Activated CD8-positive, alpha-beta memory T cell treated with anti-CD3 and anti-CD28 coated beads, Interleukin-2, amount 10 ng/mL, durations not matched to agents 7 days and 5 days (primary cell): ENCODE data around the gene PFKFB4. TPM values are rescaled to one million over a fixed set of nuclear protein-coding genes. Genes with fewer than 3 reads are reported as not detected.

Source experiments
- ATAC-seq: fragments of 150-1000 bp; cut with Tn5 transposase; one replicate; pipeline ENCODE4 v1.10.0; 2021; ENCODE audit warnings: moderate library complexity
- CTCF ChIA-PET: fragments of 350-600 bp; sonication (Branson Sonifier 250); formaldehyde crosslinking; loops from one replicate; lab custom pipeline; 2021; ENCODE audit warnings: antibody characterized with exemption; lab: Charles Lee
- DNase-seq: peaks from one replicate; pipeline ENCODE4 v3.0.0-alpha.2; 2020
- H3K27ac Mint-ChIP-seq: one replicate; pipeline ENCODE4 v1.8.0; 2021; ENCODE audit warnings: mild to moderate bottlenecking, mixed read lengths
- H3K27me3 Mint-ChIP-seq: one replicate; pipeline ENCODE4 v1.8.0; 2021; ENCODE audit warnings: mixed read lengths
- H3K36me3 Mint-ChIP-seq: one replicate; pipeline ENCODE4 v1.8.0; 2021; ENCODE audit warnings: mild to moderate bottlenecking, mixed read lengths
- H3K4me1 Mint-ChIP-seq: one replicate; pipeline ENCODE4 v1.8.0; 2021; ENCODE audit warnings: mixed read lengths
- H3K4me3 Mint-ChIP-seq: one replicate; pipeline ENCODE4 v1.8.0; 2021; ENCODE audit warnings: mild to moderate bottlenecking, moderate library complexity, mixed read lengths
- H3K9me3 Mint-ChIP-seq: one replicate; pipeline ENCODE4 v1.8.0; 2022; ENCODE audit warnings: low read depth, mixed read lengths
- total RNA-seq, 2 experiments: library from RNA; stranded (reverse); gene quantifications; one replicate each; pipeline ENCODE4 v1.2.3, GENCODE V29; 2021

PFKFB4 gene
- total RNA-seq, 2 experiments from 2014 or later = 12.2 to 26.9 TPM

DNA sequence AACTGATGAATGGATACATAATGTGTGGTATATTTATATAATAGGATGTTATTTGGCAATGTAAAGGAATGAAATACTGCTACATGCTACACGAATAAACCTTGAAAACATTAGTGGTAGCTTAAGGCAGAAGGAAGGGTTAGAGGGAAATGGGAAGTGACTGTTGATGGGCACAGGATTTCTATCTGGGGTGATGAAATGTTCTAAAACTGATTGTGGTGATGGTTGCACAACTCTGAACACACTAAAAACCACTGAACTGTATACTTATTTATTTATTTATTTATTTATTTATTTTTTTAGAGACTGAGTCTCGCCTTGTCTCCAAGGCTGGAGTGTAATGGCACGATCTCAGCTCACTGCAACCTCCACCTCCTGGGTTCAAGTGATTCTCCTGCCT, 27.8 kb downstream of the PFKFB4 start:
- ATAC-seq = no peak
- Mint-ChIP-seq H3K4me3 (no peak overlapping the region), H3K9me3 (no peaks in the 10 kb centered on the region), H3K36me3 (peaks cover 34% of the 10 kb centered on the region), H3K27me3 (no peaks in the 10 kb centered on the region), H3K4me1 (no peaks in the 10 kb centered on the region), H3K27ac (no peak overlapping the region)
- no peak for DNase-seq
- CTCF ChIA-PET = interaction anchor here (0.7 to 2.0 kb wide), 3 partner anchors 21 to 128 kb away, joined by 3 to 9 read pairs (median 5); no protein-coding TSS in a partner anchor

DNA sequence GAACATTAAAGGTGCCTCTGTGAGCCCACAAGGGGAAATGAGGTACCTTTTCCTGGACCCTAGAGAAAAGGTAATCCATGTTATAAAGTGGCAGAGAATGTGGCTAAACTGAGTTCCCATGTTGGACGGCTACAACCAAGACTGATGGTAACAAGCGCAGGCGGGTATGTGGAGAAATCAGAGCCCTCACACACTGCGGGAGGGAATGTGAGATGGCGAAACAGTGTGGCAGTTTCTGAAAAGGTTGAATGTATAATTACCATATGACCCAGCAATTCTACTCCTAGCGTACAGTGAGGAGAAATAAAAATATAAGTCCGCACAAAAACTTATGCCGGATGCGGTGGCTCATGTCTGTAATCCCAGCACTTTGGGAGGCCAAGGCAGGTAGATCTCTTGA, 28.6 kb downstream of the PFKFB4 start:
- DNase-seq (no peak), ATAC-seq (no peak)
- peaks cover 34% of the 10 kb centered on the region for H3K36me3 Mint-ChIP-seq
- H3K9me3 Mint-ChIP-seq = no peaks in the 10 kb centered on the region
- CTCF ChIA-PET = no interaction called here
- H3K4me1 Mint-ChIP-seq = no peaks in the 10 kb centered on the region
- H3K27ac Mint-ChIP-seq = no peak overlapping the region
- no peaks in the 10 kb centered on the region for H3K27me3 Mint-ChIP-seq
- no peak overlapping the region for H3K4me3 Mint-ChIP-seq

DNA sequence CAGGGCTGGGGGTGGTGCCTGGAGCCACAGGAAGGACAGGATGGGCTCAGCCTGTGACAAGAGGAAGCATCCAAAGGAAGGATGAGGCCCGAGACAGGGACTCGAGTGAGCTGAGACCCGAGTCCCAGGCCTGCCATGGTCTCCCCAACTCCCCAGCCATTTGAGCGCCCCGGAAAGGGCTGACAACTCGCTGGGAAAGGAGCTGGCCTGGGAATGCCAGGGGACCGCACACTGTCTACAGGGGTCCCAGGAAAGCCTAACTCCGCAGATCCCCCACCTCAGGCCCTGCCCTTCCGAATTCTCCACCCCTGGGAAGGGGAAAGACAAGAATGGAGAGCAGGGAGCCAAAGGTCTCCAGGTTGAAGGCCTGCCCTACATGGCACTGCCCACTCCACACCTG, 31.6 kb downstream of the PFKFB4 start:
- CTCF ChIA-PET = interaction anchor here (0.8 to 1.6 kb wide), 4 partner anchors 17 to 89 kb away, joined by 3 to 7 read pairs (median 4); partner anchors contain the start of gene PFKFB4
- DNase-seq (no peak), ATAC-seq (no peak)
- H3K36me3 Mint-ChIP-seq = peaks cover 24% of the 10 kb centered on the region
- peaks cover under 1% of the 10 kb centered on the region for H3K4me1 Mint-ChIP-seq
- no peak overlapping the region for H3K27ac Mint-ChIP-seq
- H3K27me3 Mint-ChIP-seq = no peaks in the 10 kb centered on the region
- no peak overlapping the region for H3K4me3 Mint-ChIP-seq
- H3K9me3 Mint-ChIP-seq = no peaks in the 10 kb centered on the region

DNA sequence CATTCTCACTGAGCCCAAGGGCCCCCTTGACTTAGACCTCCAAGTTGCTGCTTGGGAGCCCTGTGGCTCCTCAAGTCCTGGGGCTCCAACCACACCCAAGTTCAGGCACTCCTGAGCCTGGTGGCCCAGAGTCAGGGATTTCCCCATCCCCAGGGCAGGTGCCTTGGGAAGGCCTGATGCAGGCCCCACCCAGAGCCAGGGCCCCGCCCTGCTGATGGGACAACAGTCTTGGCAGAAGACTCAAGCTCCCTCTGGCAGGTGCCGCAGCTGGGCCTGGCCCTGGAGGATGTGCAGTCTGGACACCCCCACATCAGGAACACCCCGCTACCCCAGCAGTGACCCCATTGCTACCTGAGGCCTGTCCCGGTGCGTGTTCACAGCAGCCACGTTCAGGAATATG, 35.0 kb downstream of the PFKFB4 start:
- no peaks in the 10 kb centered on the region for H3K27me3 Mint-ChIP-seq
- ATAC-seq (no peak), DNase-seq (no peak)
- H3K4me3 Mint-ChIP-seq = no peak overlapping the region
- peaks cover 7% of the 10 kb centered on the region for H3K36me3 Mint-ChIP-seq
- CTCF ChIA-PET = no interaction called here
- H3K4me1 Mint-ChIP-seq = peaks cover 30% of the 10 kb centered on the region
- H3K27ac Mint-ChIP-seq = no peak overlapping the region
- no peaks in the 10 kb centered on the region for H3K9me3 Mint-ChIP-seq

DNA sequence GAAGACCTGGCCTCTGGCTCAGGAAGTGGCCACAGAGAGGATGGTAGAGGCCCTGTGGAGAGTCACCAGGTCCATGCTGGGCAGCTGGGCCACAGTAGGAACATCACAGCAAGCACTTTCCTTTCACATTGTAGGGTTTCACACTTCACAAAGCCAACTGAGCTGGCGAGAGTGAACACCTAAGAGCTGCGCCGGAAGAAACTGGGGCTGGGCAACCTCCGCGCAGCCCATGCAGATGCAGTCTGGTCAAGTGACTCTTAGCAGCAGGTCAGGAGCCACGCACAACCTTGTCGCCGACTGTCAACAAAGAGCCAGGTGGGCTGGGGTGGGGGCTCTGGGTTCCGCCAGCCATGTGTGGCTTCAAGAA, 37.3 kb downstream of the PFKFB4 start:
- Mint-ChIP-seq H3K4me1 (peaks cover 52% of the 10 kb centered on the region), H3K36me3 (peaks cover 4% of the 10 kb centered on the region), H3K9me3 (no peaks in the 10 kb centered on the region), H3K27ac (peak overlapping the region; percentile 66), H3K4me3 (no peak overlapping the region), H3K27me3 (no peaks in the 10 kb centered on the region)
- no peak for DNase-seq
- no peak for ATAC-seq
- CTCF ChIA-PET = interaction anchor here (1.0 to 2.1 kb wide), 3 partner anchors 10 to 83 kb away, joined by 3 to 7 read pairs (median 5); no protein-coding TSS in a partner anchor

DNA sequence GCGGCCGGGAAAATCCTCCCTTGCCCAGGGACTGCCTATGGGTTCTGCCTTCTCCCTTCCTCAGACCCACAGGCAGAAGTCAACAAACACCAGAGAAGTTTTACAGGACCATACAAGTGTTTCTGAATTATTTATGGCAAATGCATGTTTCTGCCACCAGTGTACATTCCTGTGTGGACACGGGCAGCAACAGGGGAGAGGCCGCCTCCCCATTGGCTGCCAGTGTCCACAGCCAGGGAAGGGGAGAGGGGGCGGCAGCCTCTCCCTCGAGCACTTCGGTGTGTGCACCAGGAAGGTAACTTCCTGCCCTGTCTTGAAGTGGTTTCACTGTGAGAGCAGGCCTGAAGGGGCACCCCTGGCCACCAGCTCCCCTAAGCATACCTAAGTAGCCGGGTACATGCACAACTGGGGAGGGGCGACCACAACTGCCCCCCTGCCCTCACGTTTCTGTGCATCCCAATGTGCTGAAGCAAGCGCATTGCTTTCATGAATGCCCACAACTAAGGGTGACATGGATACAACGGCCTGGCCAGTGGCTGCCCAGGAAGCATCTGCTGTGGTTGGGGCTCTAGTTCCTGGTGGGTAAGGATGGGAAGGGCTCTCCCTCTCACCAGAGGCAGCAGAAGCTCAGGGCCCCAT, 37.8 kb downstream of the PFKFB4 start:
- H3K4me3 Mint-ChIP-seq = no peak overlapping the region
- peaks cover 57% of the 10 kb centered on the region for H3K4me1 Mint-ChIP-seq
- H3K9me3 Mint-ChIP-seq = no peaks in the 10 kb centered on the region
- H3K27me3 Mint-ChIP-seq = no peaks in the 10 kb centered on the region
- H3K27ac Mint-ChIP-seq = peak overlapping the region; percentile 66
- peak; percentile 23 for ATAC-seq
- CTCF ChIA-PET = interaction anchor here (1.0 to 2.1 kb wide), 3 partner anchors 9 to 83 kb away, joined by 3 to 7 read pairs (median 5); no protein-coding TSS in a partner anchor
- DNase-seq = no peak
- H3K36me3 Mint-ChIP-seq = peaks cover 4% of the 10 kb centered on the region

DNA sequence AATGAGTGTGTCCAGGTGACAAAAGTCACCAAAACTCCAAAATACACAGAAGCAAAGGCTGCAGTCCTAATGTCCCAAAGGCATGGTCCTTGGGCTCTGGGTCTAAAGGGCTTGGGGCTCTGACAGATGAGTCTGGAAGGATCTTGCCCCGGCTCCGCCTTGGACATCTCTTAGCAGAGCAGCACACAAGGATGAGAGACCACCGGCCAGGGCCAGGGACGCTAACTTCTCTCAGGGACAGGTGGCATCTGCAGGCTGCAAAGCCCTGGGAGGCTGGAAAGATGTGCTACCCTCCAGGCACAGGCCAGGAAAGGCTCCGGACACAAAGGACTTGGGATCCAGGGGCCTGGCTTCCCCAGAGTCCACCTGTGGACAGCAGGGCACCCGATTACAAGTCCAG, 38.5 kb downstream of the PFKFB4 start:
- CTCF ChIA-PET = no interaction called here
- no peak for ATAC-seq
- DNase-seq = no peak
- Mint-ChIP-seq H3K36me3 (peaks cover 2% of the 10 kb centered on the region), H3K27me3 (no peaks in the 10 kb centered on the region), H3K4me3 (no peak overlapping the region), H3K27ac (peak overlapping the region; percentile 57), H3K4me1 (peaks cover 58% of the 10 kb centered on the region), H3K9me3 (no peaks in the 10 kb centered on the region)

DNA sequence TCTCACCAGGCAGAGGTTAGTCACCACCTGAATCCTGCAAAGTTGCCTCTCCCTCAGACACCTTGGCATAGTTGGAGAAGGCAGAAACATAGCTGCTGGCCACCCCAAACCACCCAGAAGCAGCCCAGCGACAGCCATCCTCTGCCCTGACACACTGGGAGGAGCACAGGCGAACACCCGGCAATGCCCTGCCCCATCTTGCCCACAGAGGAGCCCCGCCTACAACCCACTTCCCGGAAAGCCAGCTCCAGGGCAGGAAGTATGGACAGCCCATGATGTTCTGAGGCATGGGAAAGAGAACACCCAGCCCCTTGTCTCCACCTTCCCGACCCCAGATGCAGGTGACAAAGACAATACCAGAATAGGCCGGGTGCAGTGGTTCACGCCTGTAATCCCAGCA, 40.0 kb downstream of the PFKFB4 start:
- peaks cover 2% of the 10 kb centered on the region for H3K36me3 Mint-ChIP-seq

DNA sequence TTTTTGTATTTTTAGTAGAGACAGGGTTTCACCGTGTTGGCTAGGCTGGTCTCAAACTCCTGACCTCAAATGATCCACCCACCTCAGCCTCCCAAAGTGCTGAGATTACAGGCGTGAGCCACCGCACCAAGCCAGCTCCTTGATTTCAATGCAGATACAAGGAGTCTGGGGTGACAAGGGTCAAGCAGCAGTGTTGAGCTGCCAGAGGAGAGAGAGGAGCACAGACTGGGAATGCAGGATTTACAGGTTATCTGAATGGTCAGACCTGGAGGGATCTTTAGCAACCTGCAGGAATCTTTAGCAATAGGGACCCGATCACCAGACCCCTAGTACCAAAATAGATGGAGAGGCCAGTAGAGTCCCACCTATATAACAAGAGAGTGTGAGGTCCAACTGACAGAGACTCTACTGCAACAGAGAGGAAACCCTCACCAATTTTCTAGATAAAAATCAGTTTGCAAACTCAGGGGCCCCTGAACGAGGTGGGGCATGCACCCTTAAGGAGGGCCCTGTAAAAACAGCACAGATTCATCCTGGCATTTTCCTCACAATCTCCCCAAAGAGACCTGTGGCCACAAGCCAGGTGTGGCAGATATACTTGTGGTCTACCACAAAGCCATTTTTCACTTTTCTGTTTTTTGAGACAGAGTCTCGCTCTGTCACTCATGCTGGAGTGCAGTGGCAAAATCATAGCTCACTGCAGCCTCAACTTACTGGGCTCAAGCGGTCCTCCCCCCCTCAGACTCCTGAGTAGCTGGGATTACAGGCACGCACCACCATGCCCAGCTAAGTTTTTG, 42.0 kb downstream of the PFKFB4 start:
- Mint-ChIP-seq H3K27ac (peak overlapping the region; percentile 68), H3K9me3 (no peaks in the 10 kb centered on the region), H3K4me3 (peak overlapping the region; percentile 30), H3K27me3 (peaks cover 5% of the 10 kb centered on the region), H3K36me3 (no peaks in the 10 kb centered on the region), H3K4me1 (peaks cover 55% of the 10 kb centered on the region)
- CTCF ChIA-PET = interaction anchor here (0.9 to 13.5 kb wide), 9 partner anchors 7 to 121 kb away, joined by 3 to 110 read pairs (median 5); partner anchors contain the start of genes CCDC51, SHISA5, SLC26A6 and TMA7
- DNase-seq (peak; percentile 78), ATAC-seq (peak; percentile 75)

More for the DNA sequence above, 40.0 kb downstream of the PFKFB4 start:
- Mint-ChIP-seq H3K9me3 (no peaks in the 10 kb centered on the region), H3K4me1 (peaks cover 58% of the 10 kb centered on the region), H3K27me3 (no peaks in the 10 kb centered on the region), H3K4me3 (no peak overlapping the region), H3K27ac (peak overlapping the region; percentile 54)
- ATAC-seq = peak; percentile 24
- CTCF ChIA-PET = interaction anchor here (1.2 to 2.5 kb wide), 5 partner anchors 9 to 322 kb away, joined by 3 to 12 read pairs (median 6); partner anchors contain the start of gene SHISA5
- peak; percentile 64 for DNase-seq

DNA sequence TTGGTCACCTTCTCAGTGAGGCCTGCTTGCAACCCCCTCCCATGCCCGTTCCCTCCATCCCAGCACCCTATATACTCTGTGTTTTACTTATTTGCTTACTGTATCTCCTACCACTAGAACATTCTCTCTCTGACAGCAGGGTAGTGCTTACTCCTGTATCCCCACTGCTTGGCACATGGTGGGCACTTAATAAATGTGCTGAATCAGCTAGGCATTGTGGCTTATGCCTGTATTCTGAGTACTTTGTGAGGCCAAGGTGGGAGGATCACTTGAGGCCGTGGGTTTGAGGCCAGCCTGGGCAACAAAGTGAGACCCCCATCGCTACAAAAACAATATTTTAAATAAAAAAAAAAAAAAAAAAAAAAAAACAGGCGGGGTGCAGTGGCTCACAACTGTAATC, 45.1 kb downstream of the PFKFB4 start:
- Mint-ChIP-seq H3K27ac (no peak overlapping the region), H3K4me1 (peaks cover 42% of the 10 kb centered on the region), H3K27me3 (peaks cover 6% of the 10 kb centered on the region), H3K4me3 (no peak overlapping the region), H3K9me3 (no peaks in the 10 kb centered on the region), H3K36me3 (no peaks in the 10 kb centered on the region)
- ATAC-seq = no peak
- DNase-seq = no peak
- CTCF ChIA-PET = interaction anchor here (2.8 to 13.5 kb wide), 3 partner anchors 38 to 76 kb away, joined by 7 to 110 read pairs (median 101); a partner anchor contains a TSS

DNA sequence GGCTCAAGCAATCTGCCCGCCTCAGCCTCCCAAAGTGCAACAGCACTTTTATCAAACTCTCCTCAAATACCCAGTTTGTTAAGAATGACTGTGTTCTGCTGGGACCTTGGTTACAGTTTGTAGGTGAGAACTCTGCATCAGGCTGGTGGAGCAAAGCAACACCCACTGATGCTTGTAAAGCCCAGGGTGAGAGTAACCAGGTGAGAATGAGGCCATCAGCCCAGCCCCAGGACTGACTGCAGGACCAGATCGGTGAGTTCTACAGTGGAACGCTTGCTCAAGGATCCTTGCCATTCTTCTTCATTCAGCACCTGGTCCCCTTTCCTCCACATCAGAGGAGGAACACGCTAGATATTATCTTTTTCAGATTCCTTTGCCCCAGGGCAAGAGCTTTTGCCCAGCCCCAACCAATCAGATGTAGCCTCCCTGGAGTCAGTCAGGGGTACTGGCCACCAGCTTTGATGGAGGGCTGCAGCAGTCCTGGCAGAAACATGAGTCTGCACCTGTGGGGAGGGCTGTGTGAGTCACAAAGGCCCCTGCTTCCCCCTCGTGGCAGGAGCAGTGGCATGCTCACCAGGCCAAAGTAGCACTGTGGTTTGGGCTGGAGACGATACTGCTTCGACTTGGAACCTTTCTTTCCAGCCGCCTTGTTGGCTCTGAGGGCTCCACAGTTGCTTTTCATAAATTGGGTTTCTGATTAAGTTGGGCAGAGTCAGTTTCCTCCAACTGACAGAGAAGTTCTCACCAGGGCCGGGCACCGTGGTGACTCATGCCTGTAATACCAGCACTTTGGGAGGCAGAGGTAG, 49.1 kb downstream of the PFKFB4 start:
- Mint-ChIP-seq H3K4me1 (peaks cover 41% of the 10 kb centered on the region), H3K27me3 (peaks cover 6% of the 10 kb centered on the region), H3K9me3 (no peaks in the 10 kb centered on the region), H3K36me3 (no peaks in the 10 kb centered on the region), H3K4me3 (peak overlapping the region; percentile 16), H3K27ac (peak overlapping the region; percentile 77)
- peak; percentile 89 for DNase-seq
- ATAC-seq = peak; percentile 83
- CTCF ChIA-PET = interaction anchor here (0.6 to 13.5 kb wide), 18 partner anchors 9 to 107 kb away, joined by 3 to 110 read pairs (median 4); partner anchors contain the start of genes ATRIP, CCDC51 and PFKFB4

DNA sequence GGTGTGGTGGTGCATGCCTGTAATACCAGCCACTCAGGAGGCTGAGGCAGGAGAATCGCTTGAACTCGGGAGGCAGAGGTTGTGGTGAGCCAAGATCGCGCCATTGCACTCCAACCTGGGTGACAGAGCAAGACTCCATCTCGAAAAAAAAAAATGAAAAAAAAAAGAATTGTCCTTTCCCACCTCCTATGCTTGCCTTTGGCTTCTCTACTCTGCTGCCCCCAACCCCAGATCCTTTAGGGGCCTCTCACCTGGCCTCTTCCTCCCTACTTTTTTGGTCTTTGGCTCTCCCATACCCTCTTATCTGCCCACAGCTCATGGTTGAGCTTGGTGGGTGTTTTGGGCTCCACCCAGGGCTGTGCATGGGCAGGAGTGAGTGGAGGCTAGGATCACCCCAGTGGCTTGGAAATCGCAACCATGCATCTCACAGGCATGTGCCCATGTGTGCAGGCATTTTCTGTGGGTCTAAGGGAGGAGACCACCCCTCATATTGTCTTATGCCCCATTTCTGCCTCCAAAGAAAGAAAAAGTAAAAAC, 50.6 kb downstream of the PFKFB4 start:
- H3K36me3 Mint-ChIP-seq = peaks cover 2% of the 10 kb centered on the region
- no peak overlapping the region for H3K4me3 Mint-ChIP-seq
- H3K27ac Mint-ChIP-seq = no peak overlapping the region
- H3K9me3 Mint-ChIP-seq = no peaks in the 10 kb centered on the region
- peaks cover 6% of the 10 kb centered on the region for H3K27me3 Mint-ChIP-seq
- no peak for DNase-seq
- ATAC-seq = no peak
- CTCF ChIA-PET = interaction anchor here (0.6 to 13.5 kb wide), 8 partner anchors 25 to 261 kb away, joined by 3 to 110 read pairs (median 4); a partner anchor contains a TSS
- peaks cover 54% of the 10 kb centered on the region for H3K4me1 Mint-ChIP-seq
